H1 (cell line): ENCODE measurements around the gene TOR1B. TPM values are rescaled to one million over a fixed set of nuclear protein-coding genes. Genes with fewer than 3 reads are reported as not detected.

Experiments used
- CREB1 ChIP-seq: IDR thresholded peaks from 2 replicates; pipeline ENCODE4 v1.6.1; 2012; ENCODE audit warnings: inconsistent platforms
- polyA plus RNA-seq, 7 experiments: library from polyadenylated mRNA; depleted of rRNA in 3 of 7; stranded (reverse) in 5 of 7; unstranded in 2 of 7; fragments of >200 nt in 5 of 7; fragments of 200-250 nt in 2 of 7; gene quantifications; 1 replicate in 5 of 7; 2 replicates in 1 of 7; 4 replicates in 1 of 7; pipeline versions ENCODE4 v1.2.1 to v1.2.3, GENCODE V29; 2011 to 2013; ENCODE audit warnings: missing spikeins in 2 of 7, mixed read lengths in 2 of 7
- total RNA-seq: library from RNA; stranded (reverse); fragmentation: NEBNext Ultra II Directional; extraction: Animal tissue kit (Norgen Biotek cat#: 25700); gene quantifications from 2 replicates; pipeline ENCODE4 v1.2.1, GENCODE V29; 2021
- TF ChIP-seq, protein P1 (sequence below), 3 experiments: IDR thresholded peaks; 1 replicate in 2 of 3; 2 replicates in 1 of 3; pipeline versions ENCODE4 v1.5.1 to v1.6.1; 2011; ENCODE audit warnings: low read length in 3 of 3, mild to moderate bottlenecking in 3 of 3, inconsistent platforms in 2 of 3, low read depth in 1 of 3, moderate library complexity in 1 of 3; ENCODE audit not compliant: insufficient read depth in 1 of 3; ENCODE audit errors: control extremely low read depth in 1 of 3

TOR1B gene
- total and polyA plus RNA-seq, 2 of the 8 experiments (the other 6 are each of a cell fraction or from before 2014, with no cell fraction given), result 11.4 to 17.4 TPM

GRCh38 chr9:129756191-129756590 lies 46.8 kb upstream of the TOR1B start (continued):
- TF ChIP-seq, protein P1, sequence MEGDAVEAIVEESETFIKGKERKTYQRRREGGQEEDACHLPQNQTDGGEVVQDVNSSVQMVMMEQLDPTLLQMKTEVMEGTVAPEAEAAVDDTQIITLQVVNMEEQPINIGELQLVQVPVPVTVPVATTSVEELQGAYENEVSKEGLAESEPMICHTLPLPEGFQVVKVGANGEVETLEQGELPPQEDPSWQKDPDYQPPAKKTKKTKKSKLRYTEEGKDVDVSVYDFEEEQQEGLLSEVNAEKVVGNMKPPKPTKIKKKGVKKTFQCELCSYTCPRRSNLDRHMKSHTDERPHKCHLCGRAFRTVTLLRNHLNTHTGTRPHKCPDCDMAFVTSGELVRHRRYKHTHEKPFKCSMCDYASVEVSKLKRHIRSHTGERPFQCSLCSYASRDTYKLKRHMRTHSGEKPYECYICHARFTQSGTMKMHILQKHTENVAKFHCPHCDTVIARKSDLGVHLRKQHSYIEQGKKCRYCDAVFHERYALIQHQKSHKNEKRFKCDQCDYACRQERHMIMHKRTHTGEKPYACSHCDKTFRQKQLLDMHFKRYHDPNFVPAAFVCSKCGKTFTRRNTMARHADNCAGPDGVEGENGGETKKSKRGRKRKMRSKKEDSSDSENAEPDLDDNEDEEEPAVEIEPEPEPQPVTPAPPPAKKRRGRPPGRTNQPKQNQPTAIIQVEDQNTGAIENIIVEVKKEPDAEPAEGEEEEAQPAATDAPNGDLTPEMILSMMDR (IDR thresholded peaks at IDR 0.05; ENCODE audit: control extremely low read depth in 1 of 3, insufficient read depth in 1 of 3, low read depth in 1 of 3, low read length in 3 of 3), result no peak
- TF ChIP-seq CREB1, result no peak
